ENCODE data around the gene DSTYK. TPM values are rescaled to one million over a fixed set of nuclear protein-coding genes. Genes with fewer than 3 reads are reported as not detected.
A peak's percentile ranks its signal among the peaks of the same experiment; 100 is the strongest.

DSTYK gene
- total RNA-seq, 1 donor from 2014 or later, result 14.8 TPM

DNA sequence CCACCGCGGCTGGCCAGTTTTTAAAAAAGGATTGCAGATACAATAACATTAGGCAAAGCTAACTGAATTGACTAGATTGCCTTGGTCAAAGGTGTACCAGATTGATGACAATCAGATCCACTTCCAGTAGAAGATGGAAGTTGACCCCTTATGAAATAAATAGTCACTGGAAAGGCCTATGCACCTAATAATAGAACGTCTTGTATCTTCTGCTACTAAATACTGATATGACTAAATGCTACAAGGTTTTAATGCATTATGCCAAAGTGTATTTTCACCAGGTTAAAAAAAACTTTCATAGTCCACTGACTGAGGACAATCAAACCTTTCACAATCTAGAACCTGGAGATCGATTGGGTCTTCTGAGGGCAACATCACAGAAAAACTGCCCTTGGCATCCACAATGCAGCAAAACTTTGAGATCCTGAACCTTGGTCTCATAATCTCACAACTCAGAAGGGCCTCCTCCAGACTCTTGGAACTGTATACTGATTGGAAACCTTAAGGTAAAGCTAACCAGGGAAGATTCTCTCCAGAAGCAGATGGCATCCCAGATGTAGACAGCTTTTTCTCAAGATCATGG, 82.0 kb downstream of the DSTYK start:
- Mint-ChIP-seq H3K9me3 (no peaks in the 10 kb centered on the region), H3K27me3 (ENCODE audit: low read depth) (no peaks in the 10 kb centered on the region), H3K4me1 (no peaks in the 10 kb centered on the region), H3K27ac (ENCODE audit: unreplicated experiment) (no peak overlapping the region), H3K4me3 (no peak overlapping the region), H3K36me3 (ENCODE audit: low read depth) (no peaks in the 10 kb centered on the region)
- no peak for TF ChIP-seq CTCF (conservative IDR thresholded peaks at IDR 0.05)
- no peak for DNase-seq (ENCODE audit: low read depth, low spot score)

- Mint-ChIP-seq H3K27me3 (ENCODE audit: low read depth) (no peaks in the 10 kb centered on the region), H3K9me3 (no peaks in the 10 kb centered on the region), H3K36me3 (ENCODE audit: low read depth) (no peaks in the 10 kb centered on the region), H3K4me3 (no peak overlapping the region), H3K4me1 (no peaks in the 10 kb centered on the region), H3K27ac (ENCODE audit: unreplicated experiment) (no peak overlapping the region)
- TF ChIP-seq CTCF (conservative IDR thresholded peaks at IDR 0.05), result no peak
- no peak for DNase-seq (ENCODE audit: low read depth, low spot score)
These were observed 83.5 kb downstream of the DSTYK start for GRCh38 chr1:205128050-205128449.

- DNase-seq (ENCODE audit: low read depth, low spot score), result no peak
- Mint-ChIP-seq H3K36me3 (ENCODE audit: low read depth) (no peaks in the 10 kb centered on the region), H3K9me3 (no peaks in the 10 kb centered on the region), H3K27ac (ENCODE audit: unreplicated experiment) (no peak overlapping the region), H3K4me3 (no peak overlapping the region), H3K4me1 (peaks cover 3% of the 10 kb centered on the region), H3K27me3 (ENCODE audit: low read depth) (no peaks in the 10 kb centered on the region)
- no peak for TF ChIP-seq CTCF (conservative IDR thresholded peaks at IDR 0.05)
These were observed 83.9 kb downstream of the DSTYK start for GRCh38 chr1:205127646-205128045.

DNA sequence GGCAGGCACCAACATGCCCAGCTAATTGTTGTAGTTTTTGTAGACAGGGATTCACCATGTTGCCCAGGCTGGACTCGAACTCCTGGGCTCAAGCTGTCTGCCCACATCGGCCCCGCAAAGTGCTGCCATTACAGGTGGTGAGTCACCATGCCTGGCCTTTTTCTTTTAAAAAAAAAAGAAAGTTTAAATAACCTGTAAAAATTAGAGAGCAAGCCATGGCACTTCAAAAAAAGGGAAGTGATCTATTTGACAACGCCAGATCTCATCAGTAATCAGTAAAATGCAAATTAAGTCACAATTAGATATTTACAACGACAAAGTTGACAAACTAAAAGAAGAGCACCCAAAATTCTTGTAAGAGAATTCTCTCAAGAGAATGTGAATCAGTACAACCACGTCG, 86.8 kb downstream of the DSTYK start:
- Mint-ChIP-seq H3K36me3 (ENCODE audit: low read depth) (no peaks in the 10 kb centered on the region), H3K27me3 (ENCODE audit: low read depth) (no peaks in the 10 kb centered on the region), H3K4me3 (peak overlapping the region; percentile 48), H3K4me1 (peaks cover 30% of the 10 kb centered on the region), H3K27ac (ENCODE audit: unreplicated experiment) (no peak overlapping the region), H3K9me3 (no peaks in the 10 kb centered on the region)
- TF ChIP-seq CTCF (conservative IDR thresholded peaks at IDR 0.05), result no peak
- no peak for DNase-seq (ENCODE audit: low read depth, low spot score)

DNA sequence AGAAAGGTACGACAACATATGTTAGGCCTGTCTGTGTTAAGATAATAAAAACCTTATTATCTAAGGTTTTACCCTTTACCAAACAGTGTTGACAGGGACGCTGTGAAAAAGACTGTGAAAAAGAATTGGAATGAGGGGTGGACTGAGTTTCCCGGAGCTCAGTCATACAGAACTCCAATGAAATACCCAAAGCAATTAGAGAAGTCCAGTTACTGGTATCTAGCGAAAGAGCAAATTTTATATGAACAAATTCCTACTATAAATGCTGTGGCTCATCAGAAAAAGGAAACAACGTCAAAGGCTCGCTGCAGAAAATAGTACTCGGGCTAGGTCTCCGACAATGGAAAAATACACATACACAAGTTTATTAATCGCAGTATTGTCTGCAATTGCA, 89.0 kb downstream of the DSTYK start:
- Mint-ChIP-seq H3K9me3 (no peaks in the 10 kb centered on the region), H3K4me3 (peak overlapping the region; percentile 99), H3K4me1 (peaks cover 31% of the 10 kb centered on the region), H3K27me3 (ENCODE audit: low read depth) (no peaks in the 10 kb centered on the region), H3K27ac (ENCODE audit: unreplicated experiment) (peak overlapping the region; percentile 100), H3K36me3 (ENCODE audit: low read depth) (no peaks in the 10 kb centered on the region)
- peak; percentile 16 for TF ChIP-seq CTCF (conservative IDR thresholded peaks at IDR 0.05)
- no peak for DNase-seq (ENCODE audit: low read depth, low spot score)
